Body of pancreas (tissue), 4 donors: ENCODE results near the gene NRP2. TPM values are rescaled to one million over a fixed set of nuclear protein-coding genes. Genes with fewer than 3 reads are reported as not detected.

Experiments used
- ATAC-seq: fragments of 150-250 bp; one replicate; pipeline ENCODE4 v1.9.1; 2016
- DNase-seq, 4 donors: peaks; one replicate each; pipeline ENCODE4 v3.0.0-alpha.2; 2019
- H3K27ac ChIP-seq, 4 donors: fragments of 200-600 bp; sonication (generic); 1 replicate in 3 of 4; 2 replicates in 1 of 4; pipeline versions ENCODE4 v1.5.1 to v1.6.1; 2016 to 2019; ENCODE audit warnings: mild to moderate bottlenecking in 1 of 4, mixed read lengths in 1 of 4, moderate library complexity in 1 of 4
- H3K27me3 ChIP-seq, 2 donors: fragments of 200-600 bp; sonication (generic); one replicate each; pipeline ENCODE4 v1.6.0; 2016; ENCODE audit warnings: mild to moderate bottlenecking in 1 of 2
- H3K36me3 ChIP-seq, 2 donors: fragments of 200-600 bp; sonication (generic); replicated peaks in 1 of 2; 2 replicates each; pipeline ENCODE4 v1.5.1; 2016; ENCODE audit warnings: low read depth in 2 of 2; ENCODE audit not compliant: insufficient read depth in 1 of 2
- H3K4me1 ChIP-seq: fragments of 200-600 bp; sonication (generic); one replicate; pipeline ENCODE4 v1.6.0; 2016
- H3K4me3 ChIP-seq, 2 donors: fragments of 200-600 bp; sonication (generic); 1 replicate in 1 of 2; 2 replicates in 1 of 2; pipeline ENCODE4 v1.5.1; 2016 to 2019
- H3K9me3 ChIP-seq, 3 donors: fragments of 200-600 bp; sonication (generic); 1 replicate in 2 of 3; 2 replicates in 1 of 3; pipeline ENCODE4 v1.5.1; 2016
- CTCF ChIP-seq, 7 experiments: fragments of 450-650 bp in 4 of 7; fragments of 200-600 bp in 3 of 7; sonication (generic) in 3 of 7; IDR thresholded peaks; one replicate each; pipeline ENCODE4 v1.5.1; 2016 to 2019; ENCODE audit warnings: antibody characterized with exemption in 7 of 7
- POLR2A ChIP-seq, 3 donors: fragments of 450-650 bp; IDR thresholded peaks; one replicate each; pipeline ENCODE4 v1.6.1; 2016; ENCODE audit warnings: antibody characterized with exemption in 3 of 3, mild to moderate bottlenecking in 2 of 3
- WGBS, 2 donors: methylation state at CpG; one replicate each; pipeline ENCODE4 v1.1.5; 2017; 5-methylcytosine and 5-hydroxymethylcytosine counted together
- intact Hi-C: fragments of 100-400 bp; cut with DNase I; formaldehyde crosslinking; loops from one replicate; pipeline ENCODE4 v1.15.1; 2023
- total RNA-seq, 2 donors: library from RNA; depleted of rRNA; stranded (reverse); fragments of >200 nt; gene quantifications; one replicate each; pipeline ENCODE4 v1.1.0, GENCODE V29; 2016

Gene NRP2
- total RNA-seq, 2 donors from 2014 or later: 5.7 to 7.6 TPM

DNA sequence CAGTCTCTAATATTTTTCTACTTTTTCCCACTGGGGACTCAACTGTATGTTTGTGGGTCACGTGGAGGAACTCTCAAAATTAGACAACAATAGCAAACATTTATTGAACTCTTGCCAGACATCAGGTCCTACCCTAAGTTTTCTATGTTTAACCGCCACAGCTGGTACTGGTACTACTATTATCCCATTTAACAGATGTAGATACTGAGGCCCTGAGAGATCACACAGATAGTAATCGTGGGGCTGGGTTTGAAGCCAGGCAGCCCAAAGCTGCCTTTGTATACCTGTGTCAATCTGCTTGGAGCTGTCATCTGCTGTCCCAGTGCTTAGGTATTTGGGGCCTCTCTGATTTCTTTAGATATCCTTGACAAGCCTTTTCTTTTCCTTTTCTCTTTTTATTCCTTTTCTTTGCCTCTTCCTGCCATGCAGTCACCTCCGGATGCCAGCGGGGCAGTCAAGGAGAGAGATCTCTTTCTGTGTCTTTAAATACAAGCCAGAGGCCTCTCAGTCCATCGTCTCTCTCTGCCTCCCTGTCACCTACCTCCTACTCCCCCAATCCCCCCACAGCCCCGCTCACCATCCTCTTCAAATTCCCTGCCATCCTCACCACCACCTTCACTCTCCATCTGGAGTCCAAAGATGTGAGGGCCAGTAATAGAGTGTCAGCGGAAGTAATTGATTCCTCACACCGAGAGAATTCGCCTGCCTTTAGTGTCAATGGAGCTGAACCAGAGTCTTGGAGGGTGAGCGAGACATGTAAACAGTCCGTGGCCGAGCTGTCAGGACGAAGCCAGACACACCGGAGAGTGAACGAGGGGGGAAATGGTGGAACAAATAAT, 23.4 kb downstream of the NRP2 start:
- H3K36me3 ChIP-seq: no peaks in the 10 kb centered on the region
- TF ChIP-seq CTCF (IDR thresholded peaks at IDR 0.05): no peak
- TF ChIP-seq POLR2A (IDR thresholded peaks at IDR 0.05): no peak
- no peak overlapping the region for H3K4me3 ChIP-seq
- 84 to 87% methylated on average over 16 of the region's 16 CpGs for WGBS, 2 donors
- ATAC-seq (no peak), DNase-seq (no peak)
- intact Hi-C loops: no loop called here
- peaks cover 7% of the 10 kb centered on the region for H3K4me1 ChIP-seq
- no peak overlapping the region for H3K27ac ChIP-seq
- no peaks in the 10 kb centered on the region for H3K9me3 ChIP-seq
- H3K27me3 ChIP-seq: no peaks in the 10 kb centered on the region

DNA sequence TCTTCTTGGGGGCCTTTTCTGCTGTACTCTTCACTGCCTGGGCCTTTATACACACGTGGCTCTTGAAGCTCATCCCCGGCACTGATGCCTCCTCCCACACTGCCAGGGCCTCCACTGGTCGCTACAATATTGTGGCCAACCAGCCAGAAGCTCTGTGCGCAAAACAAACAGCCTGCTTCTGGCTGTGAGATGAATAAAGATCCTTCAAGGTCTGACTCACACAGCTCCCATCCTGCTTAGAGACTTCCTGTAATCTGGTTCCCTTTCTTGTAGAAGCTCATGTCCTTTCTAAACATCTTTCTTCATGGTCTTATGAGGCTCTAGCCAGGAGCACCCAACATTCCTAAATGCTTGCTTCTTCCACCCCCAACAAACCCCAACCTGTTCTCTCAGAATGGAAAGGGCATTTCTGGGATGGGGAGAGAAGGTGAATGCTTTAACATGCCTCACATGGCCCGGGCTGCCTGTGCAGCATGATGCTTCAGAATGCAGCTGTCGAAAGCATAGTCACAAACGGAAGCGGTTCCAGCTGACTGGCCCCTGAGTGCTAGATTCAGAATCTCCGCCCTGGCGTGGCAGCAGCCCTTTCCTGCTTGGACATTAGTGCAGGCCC, 24.6 kb downstream of the NRP2 start:
- DNase-seq (peak in 2 of 4 donors; percentile 37 to 66), ATAC-seq (peak; percentile 47)
- intact Hi-C loops: no loop called here
- Histone ChIP-seq H3K4me3 (no peak overlapping the region), H3K4me1 (peaks cover 7% of the 10 kb centered on the region), H3K27me3 (no peaks in the 10 kb centered on the region), H3K36me3 (no peaks in the 10 kb centered on the region), H3K9me3 (no peaks in the 10 kb centered on the region), H3K27ac (peak overlapping the region in 2 of 4 donors; percentile 7 to 65)
- TF ChIP-seq POLR2A (IDR thresholded peaks at IDR 0.05) (no peak), CTCF (IDR thresholded peaks at IDR 0.05) (no peak)
- 70 to 73% methylated on average over 10 of the region's 10 CpGs for WGBS, 2 donors

DNA sequence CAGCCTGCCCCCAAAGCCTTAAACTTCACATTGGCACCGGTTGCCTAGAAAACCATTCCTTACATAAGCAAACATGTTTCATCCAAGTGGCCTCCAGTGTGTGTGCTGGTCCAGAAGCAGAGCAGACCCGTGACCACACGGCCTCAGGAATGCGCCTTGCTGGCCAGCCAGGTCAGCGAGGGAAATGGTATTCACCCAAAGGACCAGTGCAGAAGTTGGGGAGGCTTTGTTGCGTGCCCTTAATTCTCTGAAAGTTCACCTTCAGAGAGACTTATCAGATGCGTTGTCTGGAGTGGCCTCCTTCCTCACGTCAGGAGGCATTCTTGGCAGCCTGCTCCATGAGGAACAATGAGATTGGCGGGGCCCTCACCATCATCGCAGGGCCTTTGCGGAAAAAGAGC, 25.9 kb downstream of the NRP2 start:
- Histone ChIP-seq H3K4me1 (peaks cover 7% of the 10 kb centered on the region), H3K9me3 (no peaks in the 10 kb centered on the region), H3K36me3 (no peaks in the 10 kb centered on the region), H3K27ac (peak overlapping the region in 1 of 4 donors; percentile 65), H3K27me3 (no peaks in the 10 kb centered on the region), H3K4me3 (no peak overlapping the region)
- ATAC-seq: no peak
- WGBS, 2 donors: 76 to 80% methylated on average over 10 to 11 of the region's 11 CpGs
- no peak for DNase-seq
- TF ChIP-seq CTCF (IDR thresholded peaks at IDR 0.05) (no peak), POLR2A (IDR thresholded peaks at IDR 0.05) (no peak)
- intact Hi-C loops: no loop called here

- no peak overlapping the region for H3K27ac ChIP-seq
- TF ChIP-seq POLR2A (IDR thresholded peaks at IDR 0.05): no peak
- no peak for TF ChIP-seq CTCF (IDR thresholded peaks at IDR 0.05)
These were observed 27.0 kb downstream of the NRP2 start for GRCh38 chr2:205709319-205709718.

More at GRCh38 chr2:205709319-205709718, 27.0 kb downstream of the NRP2 start:
- DNase-seq: peak in 3 of 4 donors; percentile 51 to 66 (median 59)
- H3K27me3 ChIP-seq: no peaks in the 10 kb centered on the region
- no peaks in the 10 kb centered on the region for H3K9me3 ChIP-seq
- H3K4me1 ChIP-seq: no peaks in the 10 kb centered on the region
- H3K36me3 ChIP-seq: no peaks in the 10 kb centered on the region
- H3K4me3 ChIP-seq: no peak overlapping the region
- WGBS, 2 donors: 26 to 51% methylated on average over 4 of the region's 4 CpGs
- intact Hi-C loops: no loop called here
- peak; percentile 77 for ATAC-seq
